ENCODE data around the gene RHBDL2.
A peak's percentile ranks its signal among the peaks of the same experiment; 100 is the strongest.
"Not testable (repeated sequence)": the region's sequence is repeated elsewhere in the genome, so short reads cannot be mapped to it uniquely, and the experiment has no call there.

Gene RHBDL2, protein sequence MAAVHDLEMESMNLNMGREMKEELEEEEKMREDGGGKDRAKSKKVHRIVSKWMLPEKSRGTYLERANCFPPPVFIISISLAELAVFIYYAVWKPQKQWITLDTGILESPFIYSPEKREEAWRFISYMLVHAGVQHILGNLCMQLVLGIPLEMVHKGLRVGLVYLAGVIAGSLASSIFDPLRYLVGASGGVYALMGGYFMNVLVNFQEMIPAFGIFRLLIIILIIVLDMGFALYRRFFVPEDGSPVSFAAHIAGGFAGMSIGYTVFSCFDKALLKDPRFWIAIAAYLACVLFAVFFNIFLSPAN

DNA sequence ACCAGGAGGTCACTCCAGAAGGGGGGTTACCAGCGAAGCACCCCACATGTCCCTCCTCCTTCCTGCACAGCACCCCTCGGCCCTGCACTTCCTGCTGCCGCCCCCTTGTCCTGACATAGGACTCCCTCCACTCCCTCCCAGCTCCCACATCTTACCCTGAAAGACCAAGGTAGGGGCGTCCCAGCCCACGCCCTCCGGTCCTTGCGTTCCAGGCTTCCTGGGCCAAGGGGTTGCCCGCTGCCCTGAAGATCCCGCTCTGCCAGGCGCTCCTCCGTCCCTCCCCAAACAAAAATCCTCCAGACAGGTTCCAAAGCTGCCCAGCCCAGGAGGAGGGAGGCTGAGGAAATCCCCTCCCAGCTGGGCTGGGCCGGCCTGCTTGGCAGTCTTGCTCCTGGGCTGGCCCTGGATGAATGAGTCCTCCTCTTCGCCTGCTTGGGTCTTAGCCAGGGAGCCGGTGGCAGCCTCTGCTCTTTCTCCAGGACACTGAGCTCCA lies at the start of gene RHBDL2:
Gene RHBDL2 (minus strand): TSS at position 304 of the 493 bp plus-strand sequence. CDS start 22,618 bp downstream, outside the sequence.
- DNase-seq (ENCODE audit: low read depth): peak; percentile 19

DNA sequence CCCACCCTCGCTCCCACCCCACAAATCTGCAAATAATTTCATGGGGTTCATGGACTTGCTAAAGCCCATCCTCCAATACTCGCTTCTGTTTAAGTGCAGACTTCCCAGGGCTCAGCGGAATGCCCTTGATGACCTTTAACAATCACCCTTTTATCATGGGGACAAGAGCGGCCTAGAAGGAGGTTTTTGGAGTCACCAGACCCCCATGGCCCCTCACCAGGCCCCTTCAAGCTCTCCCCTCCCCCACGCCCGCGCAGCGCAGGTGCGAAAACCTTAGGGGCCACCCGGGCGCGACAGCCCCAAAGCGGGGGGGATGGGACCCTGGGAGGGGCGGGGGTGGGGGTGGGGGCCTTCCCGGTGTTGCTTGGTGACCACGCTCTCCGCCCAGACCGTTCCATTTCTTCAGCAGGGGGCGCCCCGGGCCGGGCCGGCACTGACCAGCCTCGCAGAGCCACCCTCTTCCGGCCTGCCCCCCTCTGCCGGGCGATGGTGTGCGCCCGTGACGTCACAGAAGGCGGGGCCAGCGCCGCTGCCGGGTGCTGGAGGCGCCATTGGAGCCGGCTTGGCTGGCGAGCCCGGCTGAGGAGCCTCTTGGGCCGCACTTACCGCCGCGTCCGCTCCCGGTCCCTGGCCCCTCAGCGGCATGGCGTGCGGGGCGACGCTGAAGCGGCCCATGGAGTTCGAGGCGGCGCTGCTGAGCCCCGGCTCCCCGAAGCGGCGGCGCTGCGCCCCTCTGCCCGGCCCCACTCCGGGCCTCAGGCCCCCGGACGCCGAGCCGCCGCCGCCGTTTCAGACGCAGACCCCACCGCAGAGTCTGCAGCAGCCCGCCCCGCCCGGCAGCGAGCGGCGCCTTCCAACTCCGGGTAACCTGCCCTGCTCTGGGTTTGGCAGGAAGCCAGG lies 49.4 kb upstream of the RHBDL2 start, which contains the start of gene AKIRIN1:
Gene AKIRIN1 (plus strand): TSS at position 539 of the 900 bp plus-strand sequence. CDS start 105 bp downstream, at position 644.
- DNase-seq (ENCODE audit: low read depth): peak; percentile 95

DNA sequence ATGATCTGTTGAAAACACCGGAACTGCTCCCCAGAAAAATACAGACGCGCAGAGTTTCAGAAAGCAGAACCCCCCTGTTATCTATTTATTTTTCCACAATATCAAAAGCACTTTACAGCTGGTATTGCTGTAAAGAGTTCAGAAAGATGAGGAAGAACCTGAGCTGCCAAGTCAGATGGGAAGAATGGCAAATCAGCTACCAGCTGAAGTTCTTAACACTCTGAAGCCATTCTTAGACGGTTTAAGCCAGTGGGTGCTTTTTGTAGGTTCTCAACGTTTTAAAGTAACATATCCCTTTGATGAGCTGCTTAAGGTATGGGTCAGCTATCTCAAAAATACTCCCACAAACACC lies 48.7 kb upstream of the RHBDL2 start:
- DNase-seq (ENCODE audit: low read depth): peak; percentile 40

DNA sequence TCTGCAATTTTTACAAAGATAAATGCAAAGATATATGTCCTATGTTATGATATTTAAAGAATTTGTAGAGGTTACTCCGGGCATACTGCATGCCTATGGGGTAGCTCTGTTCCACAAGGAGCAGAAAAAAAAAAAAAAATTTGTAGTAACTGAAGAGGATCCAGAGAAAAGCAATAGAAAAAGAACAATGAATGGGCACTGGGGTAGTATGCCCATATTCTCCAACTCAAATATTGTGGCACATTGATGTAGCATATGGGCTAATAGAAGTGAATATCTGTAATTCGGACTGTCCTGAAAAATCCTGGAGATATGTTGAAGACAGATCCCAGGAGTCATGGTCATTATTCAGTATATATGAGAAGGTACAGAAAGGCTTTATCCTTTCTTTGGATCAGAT lies 48.3 kb upstream of the RHBDL2 start:
- DNase-seq (ENCODE audit: low read depth): no peak

DNA sequence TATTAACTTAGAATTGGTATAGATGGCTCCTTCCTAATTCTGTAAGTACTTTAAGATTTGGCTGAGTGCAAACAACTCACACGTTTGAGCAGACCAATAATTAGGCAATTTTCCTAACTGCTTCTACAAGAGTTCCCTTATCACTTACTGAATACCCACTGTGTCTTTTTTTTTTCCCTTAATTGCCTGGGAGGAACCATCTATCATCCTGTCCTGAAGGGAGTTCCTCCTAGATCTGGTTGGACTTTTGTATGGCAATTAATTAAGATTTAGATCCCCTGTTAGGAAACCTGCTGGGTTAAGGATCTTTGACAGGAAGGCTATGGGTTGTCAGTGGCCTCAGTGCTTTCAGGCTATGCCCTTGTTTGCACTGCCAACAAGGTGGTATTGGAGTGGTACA lies 37.8 kb upstream of the RHBDL2 start:
- DNase-seq (ENCODE audit: low read depth): not testable (repeated sequence)

DNA sequence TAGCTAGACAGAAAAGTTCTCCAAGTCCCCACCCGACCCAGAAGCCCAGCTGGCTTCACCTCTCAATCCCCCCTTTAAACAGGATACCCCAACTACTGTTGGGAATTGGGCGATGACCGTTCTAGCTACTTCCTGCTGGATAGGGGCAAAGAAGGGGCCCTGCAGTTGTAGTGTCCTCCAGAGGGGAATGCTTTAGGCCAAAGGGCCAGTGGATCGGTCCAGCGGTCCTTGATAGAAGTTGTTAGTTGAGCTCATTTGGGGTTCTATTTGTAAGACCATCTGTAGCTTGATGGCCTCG lies 36.6 kb upstream of the RHBDL2 start:
- DNase-seq (ENCODE audit: low read depth): not testable (repeated sequence)

DNA sequence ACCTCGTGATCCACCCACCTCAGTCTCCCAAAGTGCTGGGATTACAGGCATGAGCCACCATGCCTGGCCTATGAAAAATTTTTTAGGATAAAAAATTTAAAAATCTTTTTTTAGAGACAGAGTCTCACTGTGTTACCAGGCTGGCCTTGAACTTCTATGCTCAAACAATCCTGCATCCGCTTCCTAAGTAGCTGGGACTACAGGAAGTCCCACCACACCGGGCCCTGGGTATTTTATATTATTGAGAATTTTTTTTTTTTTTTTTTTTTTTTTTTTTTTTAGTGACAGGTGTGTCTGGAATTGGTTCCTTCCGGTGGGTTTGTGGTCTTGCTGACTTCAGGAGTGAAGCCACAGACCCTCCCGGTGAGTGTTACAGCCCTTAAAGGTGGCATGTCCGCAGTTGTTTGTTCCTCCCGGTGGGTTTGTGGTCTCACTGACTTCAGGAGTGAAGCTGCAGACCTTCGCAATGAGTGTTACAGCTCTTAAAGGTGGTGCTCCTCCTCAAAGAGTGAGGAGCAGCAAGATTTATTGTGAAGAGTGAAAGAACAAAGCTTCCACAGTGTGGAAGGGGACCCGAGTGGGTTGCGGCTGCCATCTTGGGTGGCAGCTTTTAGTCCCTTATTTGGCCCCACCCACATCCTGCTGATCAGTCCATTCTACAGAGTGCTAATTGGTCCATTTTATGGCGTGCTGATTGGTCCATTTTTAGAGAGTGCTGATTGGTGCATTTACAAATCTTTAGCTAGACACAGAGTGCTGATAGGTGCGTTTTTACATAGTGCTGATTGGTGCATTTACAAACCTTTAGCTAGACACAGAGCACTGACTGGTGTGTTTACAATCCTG lies 36.0 kb upstream of the RHBDL2 start:
- DNase-seq (ENCODE audit: low read depth): not testable (repeated sequence)

DNA sequence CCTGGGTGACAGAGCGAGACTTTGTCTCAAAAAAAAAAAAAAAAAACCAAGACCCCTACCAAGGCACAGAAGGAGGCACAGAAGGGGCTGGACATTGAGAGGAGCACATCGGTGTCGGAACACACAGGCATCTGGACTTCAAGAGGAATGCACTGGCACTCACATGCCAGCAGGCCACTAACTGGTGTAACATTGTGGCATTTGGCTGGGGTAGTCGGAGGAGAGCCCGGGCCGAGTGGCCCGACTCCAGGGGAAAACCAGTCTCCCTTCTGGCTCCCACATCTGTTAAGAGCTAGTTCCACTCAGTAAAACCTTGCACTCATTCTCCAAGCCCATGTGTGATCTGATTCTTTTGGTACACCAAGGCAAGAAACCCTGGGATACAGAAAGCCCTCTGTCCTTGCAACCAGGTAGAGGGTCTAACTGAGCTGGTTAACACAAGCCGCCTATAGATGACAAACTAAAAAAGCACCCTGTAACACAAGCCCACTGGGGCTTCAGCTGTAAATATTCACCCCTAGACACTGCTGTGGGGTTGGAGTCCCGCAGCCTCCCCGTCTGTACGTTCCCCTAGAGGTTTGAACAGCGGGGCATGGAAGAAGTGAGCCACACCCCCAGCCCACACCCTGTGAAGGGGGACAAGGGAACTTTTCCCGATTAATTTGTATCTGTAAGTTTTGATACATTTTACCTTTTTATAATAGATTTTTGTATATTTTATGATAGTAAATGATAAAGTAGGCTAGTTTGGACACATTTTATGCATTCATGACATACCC lies 32.2 kb upstream of the RHBDL2 start:
- no peak for DNase-seq (ENCODE audit: low read depth)

DNA sequence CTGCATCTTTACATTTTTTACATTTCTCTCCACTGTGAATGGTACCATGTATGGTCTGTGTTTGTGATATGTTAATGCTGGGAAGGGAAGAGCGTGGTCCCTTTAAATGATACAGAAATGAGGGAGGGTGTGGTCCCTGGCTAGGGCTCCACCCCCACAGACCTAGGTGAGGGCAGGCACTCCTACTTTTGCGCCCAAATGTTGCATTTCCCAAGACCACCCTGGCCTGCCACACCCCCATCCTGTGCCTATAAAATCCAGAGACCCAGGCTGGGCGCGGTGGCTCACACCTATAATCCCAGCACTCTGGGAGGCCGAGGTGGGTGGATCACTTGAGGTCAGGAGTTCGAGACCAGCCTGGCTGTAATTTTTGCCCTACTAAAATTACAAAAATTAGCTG lies 31.5 kb upstream of the RHBDL2 start:
- DNase-seq (ENCODE audit: low read depth): not testable (repeated sequence)

DNA sequence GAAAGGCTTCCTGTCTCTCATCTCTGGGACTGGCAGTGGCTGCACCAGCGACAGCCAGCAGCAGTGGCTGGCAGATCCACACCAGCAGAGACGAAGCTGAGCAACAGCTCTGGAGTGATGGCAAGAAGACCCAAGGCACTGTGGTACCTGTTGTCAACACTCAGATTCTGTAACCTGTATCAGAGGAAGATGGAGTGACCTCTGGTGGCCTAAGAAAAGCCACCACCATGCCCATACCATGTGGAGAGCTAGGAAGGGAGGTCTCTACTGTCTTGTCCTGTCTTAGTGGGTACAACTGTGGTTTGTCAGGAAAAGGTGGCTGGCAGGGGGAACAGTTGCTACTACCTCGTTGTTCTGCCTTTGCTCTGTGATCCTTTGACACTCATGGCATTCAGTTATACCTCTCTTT lies 22.5 kb upstream of the RHBDL2 start:
- DNase-seq (ENCODE audit: low read depth): no peak

DNA sequence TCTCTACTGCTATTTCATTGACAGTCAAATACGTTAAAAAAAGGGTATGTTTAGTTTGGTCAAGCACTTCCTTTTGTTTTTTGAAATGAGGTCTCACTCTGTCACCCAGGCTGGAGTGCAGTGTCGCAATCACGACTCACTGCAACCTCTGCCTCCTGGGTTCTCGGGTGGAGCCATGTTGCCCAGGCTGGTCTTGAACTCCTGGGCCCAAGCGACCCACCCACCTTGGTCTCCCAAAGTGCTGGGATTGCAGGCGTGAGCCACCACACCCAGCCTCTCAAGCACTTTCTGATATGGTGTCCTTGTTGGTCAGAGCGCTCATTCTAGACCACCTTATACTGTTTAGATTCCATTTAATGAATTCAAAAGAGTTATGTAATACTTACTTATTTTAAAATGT lies 20.9 kb upstream of the RHBDL2 start:
- DNase-seq (ENCODE audit: low read depth): peak; percentile 63

DNA sequence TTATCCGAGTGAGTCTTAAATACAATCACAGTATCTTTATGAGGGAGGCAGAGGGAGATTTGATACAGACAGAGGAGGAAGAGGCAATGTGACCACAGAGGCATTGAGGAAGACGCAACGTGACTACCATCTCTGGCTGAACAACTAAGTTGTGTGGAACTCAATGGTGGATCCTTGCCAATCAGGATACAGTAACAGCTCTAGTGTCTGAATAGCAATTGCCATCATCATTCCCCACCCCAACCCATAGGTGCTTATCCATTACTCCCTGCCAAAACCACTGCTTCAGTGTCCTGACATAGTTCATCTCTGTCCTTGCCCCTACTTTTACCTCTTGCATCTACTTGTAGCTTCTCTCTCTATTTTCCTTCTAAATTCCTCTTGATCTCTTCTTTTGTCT lies 20.5 kb upstream of the RHBDL2 start:
- DNase-seq (ENCODE audit: low read depth): peak; percentile 86

DNA sequence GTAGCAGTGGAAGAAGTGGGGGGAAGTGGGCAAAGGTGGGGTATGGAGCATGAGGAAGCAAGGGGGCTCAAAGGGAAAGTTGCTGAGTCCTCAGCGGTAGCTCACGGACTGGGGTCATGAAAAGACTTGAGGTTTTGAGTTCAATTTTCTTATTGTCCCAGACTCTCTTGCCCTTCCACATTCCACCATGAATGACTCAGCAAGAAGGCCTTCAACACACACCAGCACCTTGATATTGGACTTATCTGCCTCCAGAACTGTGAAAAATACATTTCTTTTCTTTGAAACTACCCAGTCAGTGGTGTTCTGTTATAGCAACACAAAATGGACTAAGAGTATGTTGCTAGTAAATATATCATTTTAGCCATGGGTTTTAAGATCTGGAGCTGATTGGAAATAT lies 17.3 kb upstream of the RHBDL2 start:
- DNase-seq (ENCODE audit: low read depth): peak; percentile 74

DNA sequence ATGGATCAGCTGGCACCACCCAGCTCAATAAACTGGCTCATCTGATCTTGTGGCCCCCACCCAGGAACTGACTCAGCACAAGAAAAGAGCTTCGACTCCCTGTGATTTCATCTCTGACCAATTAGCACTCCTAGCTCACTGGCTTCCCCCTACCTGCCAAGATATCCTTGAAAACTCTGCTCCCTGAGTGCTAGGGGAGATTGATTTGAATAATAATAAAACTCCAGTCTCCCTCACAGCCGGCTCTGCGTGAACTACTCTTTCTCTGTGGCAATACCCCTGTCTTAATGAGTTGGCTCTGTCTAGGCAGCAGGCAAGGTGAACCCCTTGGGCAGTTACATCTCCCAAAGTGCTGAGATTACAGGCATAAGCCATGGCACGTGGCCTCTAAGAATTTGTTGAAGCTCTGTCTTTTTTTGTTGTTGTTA lies 11.8 kb upstream of the RHBDL2 start:
- peak; percentile 51 for DNase-seq (ENCODE audit: low read depth)

DNA sequence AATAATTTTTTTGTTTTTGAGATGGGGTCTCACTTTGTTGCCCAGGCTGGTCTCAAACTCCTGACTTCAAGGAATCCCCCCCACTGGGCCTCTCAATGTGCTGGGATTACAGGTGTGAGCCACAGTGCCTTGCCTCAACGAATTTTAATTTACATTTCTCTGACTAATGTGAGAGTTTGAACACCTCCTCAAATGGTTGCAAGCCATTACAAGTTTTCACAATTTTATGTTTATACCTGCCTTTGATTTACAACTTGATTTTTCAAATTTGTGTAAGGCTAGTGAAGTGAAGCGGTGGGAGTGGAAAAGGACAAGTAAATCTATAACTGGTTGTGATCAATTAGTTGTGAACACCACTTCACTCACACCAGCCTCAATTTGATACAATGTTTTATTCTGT lies 8.9 kb upstream of the RHBDL2 start:
- DNase-seq (ENCODE audit: low read depth): no peak

DNA sequence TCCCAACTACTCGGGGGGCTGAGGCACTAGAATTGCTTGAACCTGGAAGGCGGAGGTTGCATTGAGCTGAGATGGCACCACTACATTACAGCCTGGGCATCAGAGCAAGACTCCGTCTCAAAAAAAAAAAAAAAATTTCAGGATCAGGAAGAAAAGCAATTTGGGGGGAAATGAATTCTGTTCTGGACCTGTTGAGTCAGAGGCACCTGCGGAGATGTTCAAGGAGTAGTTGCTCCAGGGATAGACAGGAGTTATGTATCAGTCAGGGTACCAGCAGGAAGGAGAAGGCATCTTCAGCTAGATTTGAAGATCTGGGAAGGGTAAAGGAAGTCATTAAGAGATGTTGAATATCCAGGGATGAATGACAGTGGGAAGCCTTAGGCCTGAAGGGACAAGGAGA lies 2.9 kb upstream of the RHBDL2 start:
- no peak for DNase-seq (ENCODE audit: low read depth)

DNA sequence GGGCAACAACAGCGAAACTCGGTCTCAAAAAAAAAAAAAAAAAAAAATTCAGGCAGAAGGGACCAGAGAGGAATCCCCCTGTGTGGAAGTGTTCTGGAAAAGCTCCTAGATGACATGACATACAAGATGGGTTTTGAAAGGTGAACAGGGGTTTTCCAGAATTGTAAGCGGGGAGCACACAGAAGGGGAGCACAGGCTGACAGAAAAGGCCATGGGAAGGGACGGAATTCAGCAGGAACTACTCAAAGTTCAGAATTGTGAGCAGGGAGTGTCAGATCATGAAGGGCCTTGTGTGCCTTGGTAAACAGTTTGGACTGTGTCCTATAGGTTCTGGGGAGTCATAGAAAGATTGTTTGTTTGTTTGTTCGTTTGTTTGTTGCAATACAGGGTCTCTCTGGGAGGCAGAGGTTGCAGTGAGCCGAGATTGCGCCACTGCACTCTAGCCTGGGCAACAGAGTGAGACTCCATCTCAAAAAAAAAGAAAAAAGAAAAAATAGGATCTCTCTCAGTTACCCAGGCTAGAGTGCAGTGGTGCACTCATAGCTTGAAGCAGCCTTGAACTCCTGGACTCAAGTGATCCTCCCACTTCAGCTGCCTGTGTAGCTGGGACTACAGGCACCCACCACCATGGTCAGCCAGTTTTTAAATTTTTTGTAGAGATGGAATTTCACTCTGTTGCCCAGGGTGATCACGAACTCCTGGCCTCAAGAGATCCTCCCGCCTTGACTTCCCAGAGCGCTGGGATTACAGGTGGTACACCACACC lies 1.2 kb upstream of the RHBDL2 start:
- no peak for DNase-seq (ENCODE audit: low read depth)

DNA sequence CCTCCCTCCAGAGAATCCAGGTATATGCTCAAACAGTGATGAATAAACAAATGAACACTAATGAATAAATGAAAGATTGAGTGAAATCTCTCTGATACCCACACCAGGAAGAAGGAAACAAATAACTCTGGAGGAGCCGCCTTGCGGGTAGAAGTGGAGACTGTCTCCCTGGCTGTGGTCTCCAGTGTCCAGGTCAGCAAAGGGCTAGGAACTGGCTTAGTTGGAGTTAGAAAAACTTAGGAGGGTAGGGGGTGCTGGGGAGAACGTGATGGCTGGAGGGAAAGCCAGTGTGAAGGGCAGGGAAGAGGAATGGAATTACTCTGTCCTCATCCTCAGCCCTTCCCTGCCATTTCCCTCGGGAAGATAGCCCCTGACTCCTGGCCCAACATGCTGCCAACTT lies 537 bp downstream of the RHBDL2 start:
- DNase-seq (ENCODE audit: low read depth): no peak

DNA sequence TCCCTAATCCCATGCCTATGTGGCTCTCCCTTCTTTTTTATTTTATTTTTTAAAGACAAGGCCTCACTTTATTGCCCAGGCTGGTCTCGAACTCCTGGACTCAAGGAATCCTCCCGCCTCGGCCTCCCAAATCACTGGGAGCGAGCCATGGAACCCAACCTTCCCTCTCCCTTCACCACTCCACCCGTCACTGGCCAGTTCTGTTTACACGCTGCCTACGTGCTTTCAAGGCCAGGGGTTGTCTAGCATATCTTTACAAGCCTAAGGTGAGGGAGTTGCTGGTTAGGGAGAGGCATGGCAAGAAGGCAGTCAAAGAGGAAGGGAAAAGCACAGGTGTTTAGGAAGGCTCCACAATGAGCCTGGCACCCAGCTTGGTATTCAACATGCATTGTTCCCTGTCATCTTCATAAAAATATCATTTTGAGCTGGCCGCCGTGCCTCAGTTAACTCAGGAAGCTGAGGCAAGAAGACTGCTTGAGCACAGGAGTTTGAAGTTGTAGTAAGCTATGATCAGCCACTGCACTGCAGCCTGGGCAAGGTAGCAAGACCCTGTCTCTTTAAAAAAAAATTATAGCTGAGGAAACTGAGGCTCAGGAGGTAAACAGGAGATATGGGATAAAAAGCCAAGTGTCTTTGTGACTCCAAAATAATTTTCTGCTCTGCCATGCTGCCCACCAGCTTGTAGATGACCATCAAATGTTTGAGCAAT lies 1.1 kb downstream of the RHBDL2 start:
- no peak for DNase-seq (ENCODE audit: low read depth)

DNA sequence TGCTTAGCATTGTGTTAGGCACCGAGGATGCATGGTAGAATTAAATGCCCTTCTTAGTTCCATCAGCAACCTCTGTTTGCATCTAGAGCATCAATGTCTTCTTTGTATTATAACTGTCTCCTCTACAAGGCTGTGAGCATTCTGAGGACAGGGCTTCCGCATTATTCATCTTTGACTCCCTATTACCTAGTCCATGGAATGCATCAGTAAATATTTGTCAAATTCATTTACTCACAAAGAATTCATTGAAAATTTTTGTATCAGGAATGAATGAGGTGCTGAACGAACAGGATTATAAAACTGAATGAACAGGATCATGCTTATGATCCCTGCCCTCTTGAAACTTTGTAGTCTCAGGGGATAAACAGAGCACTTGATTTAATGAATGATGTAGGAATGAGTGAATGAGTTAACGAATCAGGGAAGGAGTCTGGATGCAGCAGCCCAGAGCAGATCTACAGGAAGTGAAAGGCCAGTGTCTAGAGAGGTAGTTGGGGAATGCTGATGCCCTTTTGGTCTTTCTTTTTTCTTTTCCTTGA lies 2.8 kb downstream of the RHBDL2 start:
- no peak for DNase-seq (ENCODE audit: low read depth)

Data from ELR (cell line).